Loucy (cell line): ENCODE results near the gene ERICH6B.

Source experiments
- CTCF ChIP-seq: fragments of 200-600 bp; sonication (generic); conservative IDR thresholded peaks from 2 replicates; pipeline ENCODE4 v1.5.1; 2014; ENCODE audit warnings: mild to moderate bottlenecking, antibody characterized with exemption, low read length
- EZH2phosphoT487 ChIP-seq: fragments of 200-600 bp; IDR thresholded peaks from 2 replicates; pipeline ENCODE4 v1.6.1; 2018; ENCODE audit warnings: antibody characterized with exemption, mild to moderate bottlenecking, moderate library complexity, borderline replicate concordance

- TF ChIP-seq CTCF, result no peak
- TF ChIP-seq EZH2phosphoT487, result no peak
These were observed 75.3 kb downstream of the ERICH6B start for GRCh38 chr13:45540195-45540594.
